PFSK-1 (cell line): ENCODE measurements around the gene C5orf24.

Experiments
- POLR2AphosphoS5 ChIP-seq: IDR thresholded peaks from 2 replicates; pipeline ENCODE4 v1.6.1; 2012; ENCODE audit warnings: low read depth, mild to moderate bottlenecking, control low read depth, low read length, moderate library complexity
- TF ChIP-seq, protein P1 (sequence below), 2 experiments: IDR thresholded peaks; 2 replicates each; pipeline versions ENCODE4 v1.6.1 to v1.8.0; 2011 to 2012; ENCODE audit warnings: low read depth in 2 of 2, low read length in 2 of 2, control low read depth in 1 of 2, inconsistent platforms in 1 of 2, mild to moderate bottlenecking in 1 of 2, moderate library complexity in 1 of 2; ENCODE audit not compliant: insufficient read depth in 1 of 2

DNA sequence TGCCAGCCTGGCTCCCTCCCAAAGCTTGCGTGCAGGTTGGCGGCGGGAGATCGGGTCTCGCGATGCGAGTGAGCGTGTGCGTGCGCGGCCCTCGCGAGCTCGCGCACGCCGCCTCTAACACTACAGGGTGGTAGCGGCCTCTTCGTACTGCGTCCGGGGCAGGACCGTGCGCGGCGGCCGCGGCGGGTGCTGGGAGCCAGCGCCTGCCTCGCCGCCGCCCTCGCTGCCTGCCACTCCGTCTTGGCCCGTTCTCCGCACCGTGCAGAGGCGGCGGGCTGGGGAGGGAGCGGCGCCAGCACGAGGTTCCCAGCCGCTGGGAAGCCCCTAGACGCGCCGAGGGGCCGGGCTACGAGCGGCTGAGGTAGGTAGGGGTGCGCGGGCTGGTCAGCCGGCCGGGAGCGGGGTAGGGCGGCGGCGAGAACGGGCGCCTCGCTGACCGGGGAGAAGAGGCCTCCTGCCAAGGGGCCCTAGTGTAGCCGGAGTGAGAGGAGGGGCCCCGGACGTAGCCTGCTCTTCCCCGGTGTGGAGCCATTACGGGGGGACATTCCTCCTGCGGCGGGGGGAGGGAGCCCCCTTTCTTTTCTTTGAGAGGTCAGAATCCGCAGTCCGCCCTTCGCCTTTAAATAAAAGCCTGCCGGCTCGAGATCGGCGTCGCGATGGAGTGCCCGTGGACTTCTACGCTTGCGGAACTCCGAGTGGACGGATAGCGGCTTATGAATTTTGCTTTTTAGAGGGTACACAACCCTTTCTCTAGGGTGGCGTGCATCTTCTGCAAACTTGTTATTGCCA, at the start of gene C5orf24:
- peak; percentile 92 for TF ChIP-seq POLR2AphosphoS5
- TF ChIP-seq, protein P1, sequence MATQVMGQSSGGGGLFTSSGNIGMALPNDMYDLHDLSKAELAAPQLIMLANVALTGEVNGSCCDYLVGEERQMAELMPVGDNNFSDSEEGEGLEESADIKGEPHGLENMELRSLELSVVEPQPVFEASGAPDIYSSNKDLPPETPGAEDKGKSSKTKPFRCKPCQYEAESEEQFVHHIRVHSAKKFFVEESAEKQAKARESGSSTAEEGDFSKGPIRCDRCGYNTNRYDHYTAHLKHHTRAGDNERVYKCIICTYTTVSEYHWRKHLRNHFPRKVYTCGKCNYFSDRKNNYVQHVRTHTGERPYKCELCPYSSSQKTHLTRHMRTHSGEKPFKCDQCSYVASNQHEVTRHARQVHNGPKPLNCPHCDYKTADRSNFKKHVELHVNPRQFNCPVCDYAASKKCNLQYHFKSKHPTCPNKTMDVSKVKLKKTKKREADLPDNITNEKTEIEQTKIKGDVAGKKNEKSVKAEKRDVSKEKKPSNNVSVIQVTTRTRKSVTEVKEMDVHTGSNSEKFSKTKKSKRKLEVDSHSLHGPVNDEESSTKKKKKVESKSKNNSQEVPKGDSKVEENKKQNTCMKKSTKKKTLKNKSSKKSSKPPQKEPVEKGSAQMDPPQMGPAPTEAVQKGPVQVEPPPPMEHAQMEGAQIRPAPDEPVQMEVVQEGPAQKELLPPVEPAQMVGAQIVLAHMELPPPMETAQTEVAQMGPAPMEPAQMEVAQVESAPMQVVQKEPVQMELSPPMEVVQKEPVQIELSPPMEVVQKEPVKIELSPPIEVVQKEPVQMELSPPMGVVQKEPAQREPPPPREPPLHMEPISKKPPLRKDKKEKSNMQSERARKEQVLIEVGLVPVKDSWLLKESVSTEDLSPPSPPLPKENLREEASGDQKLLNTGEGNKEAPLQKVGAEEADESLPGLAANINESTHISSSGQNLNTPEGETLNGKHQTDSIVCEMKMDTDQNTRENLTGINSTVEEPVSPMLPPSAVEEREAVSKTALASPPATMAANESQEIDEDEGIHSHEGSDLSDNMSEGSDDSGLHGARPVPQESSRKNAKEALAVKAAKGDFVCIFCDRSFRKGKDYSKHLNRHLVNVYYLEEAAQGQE (IDR thresholded peaks at IDR 0.05; ENCODE audit: insufficient read depth in 1 of 2, low read depth in 2 of 2, low read length in 2 of 2): peak in 1 of 2 experiments; percentile 44; a peak in 1 of 4 replicates
